HG03575 (cell line): ENCODE results near the gene INMT.

Source experiments
- ATAC-seq: cut with Tn5 transposase; IDR thresholded peaks from one replicate; pipeline ENCODE4 v1.9.1; 2021; ENCODE audit not compliant: unreplicated experiment, insufficient number of reproducible peaks, low FRiP score; ENCODE audit errors: extremely low read depth

INMT gene

DNA sequence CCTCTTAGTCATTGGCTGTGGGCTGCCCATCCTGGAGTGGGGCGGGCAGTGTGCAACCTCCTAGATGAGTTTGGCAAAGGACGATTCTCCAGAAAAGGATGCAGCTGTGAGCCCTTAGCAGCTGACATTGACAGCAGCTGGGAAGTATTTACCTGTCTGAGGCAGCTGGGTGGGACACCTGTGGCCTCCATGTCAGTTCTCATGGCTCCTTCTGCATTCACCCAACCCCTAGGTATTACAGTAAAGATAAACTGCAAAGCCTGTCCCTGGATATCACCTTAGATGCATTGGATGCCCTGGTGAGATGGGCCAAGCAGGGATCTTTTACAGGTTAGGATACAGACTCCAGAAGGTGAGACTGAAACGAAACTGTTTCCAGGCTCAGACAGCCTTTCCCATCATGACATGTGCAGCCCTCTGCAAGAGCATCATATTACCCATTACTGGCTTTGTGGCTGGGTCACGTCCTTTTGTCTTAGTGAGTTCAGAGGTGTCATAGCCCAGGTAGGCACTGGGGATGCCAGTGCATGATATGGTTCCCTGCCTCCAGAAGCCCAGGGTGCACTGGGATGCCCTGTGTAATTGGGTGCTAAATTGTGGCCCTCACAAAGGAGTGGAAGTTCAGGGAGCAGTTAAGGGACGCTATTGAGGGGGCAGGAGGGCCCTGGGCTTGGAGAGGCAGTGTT lies 48.2 kb downstream of the INMT start:
- no peak for ATAC-seq

DNA sequence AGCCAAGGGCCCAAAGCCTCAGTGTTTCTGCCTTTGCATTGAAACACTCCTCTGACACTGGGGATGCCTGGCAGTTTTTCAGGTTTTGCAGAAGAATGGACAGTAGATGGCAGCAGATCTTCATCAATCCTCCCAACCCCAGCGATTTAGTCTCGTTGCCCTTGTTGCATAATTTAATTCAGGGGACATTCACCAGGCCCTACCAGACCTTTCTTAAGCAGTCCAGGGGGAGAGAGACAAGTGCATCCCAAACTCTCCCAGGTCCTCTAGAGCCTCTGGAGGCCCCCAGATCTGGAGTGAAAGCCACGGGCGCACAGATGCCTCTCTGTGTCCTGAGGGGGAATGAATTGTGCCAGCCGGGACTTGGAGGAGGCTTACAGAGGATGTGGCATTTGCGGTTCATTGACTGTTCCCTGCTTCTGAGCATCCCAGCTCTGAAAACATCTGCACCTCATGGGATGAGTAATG lies 48.9 kb downstream of the INMT start:
- no peak for ATAC-seq

DNA sequence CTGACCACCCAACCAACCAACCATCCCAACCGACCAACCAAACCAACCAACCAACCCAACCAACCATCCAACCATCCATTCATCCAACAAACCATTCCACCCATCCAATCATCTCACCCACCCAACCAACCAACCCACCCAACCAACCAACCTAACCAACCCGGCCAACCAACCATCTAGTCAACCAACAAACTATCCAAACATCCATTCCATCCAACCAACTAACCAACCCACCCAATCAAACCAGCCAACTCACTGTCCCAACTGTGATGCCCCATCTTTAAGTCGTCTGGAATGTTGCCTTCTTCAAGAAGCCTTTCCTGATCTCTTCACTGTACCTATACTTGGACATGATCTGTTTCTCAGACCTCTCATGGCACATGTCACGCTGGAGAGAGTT lies 50.9 kb downstream of the INMT start:
- no peak for ATAC-seq

DNA sequence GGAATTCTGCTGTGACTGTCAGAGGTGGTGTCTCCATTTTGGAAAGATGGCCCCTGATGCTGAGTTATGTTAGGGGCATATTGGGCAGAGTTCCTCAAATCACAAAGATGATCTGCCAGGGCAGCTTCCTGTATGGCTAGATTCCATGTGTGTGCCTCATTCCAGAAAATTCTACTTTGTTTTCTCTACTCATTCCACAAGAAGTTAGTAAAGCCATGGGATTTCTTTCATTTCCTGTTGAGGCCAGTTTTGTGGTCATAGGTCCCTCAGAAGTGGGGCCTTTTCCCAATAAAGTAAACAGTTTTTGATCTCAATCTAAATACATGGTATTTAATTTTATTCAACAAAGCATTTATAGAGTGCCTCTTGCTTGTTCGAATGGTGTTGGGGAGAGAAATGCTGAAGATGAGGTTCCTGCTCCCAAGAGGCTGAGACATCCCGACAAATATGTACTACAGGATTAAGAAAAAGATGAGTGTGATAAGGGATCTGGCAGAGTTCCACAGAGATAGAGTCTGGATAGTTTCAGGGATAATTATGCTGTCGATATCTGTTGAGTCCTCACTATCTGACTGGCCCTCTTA lies 52.2 kb downstream of the INMT start:
- no peak for ATAC-seq

DNA sequence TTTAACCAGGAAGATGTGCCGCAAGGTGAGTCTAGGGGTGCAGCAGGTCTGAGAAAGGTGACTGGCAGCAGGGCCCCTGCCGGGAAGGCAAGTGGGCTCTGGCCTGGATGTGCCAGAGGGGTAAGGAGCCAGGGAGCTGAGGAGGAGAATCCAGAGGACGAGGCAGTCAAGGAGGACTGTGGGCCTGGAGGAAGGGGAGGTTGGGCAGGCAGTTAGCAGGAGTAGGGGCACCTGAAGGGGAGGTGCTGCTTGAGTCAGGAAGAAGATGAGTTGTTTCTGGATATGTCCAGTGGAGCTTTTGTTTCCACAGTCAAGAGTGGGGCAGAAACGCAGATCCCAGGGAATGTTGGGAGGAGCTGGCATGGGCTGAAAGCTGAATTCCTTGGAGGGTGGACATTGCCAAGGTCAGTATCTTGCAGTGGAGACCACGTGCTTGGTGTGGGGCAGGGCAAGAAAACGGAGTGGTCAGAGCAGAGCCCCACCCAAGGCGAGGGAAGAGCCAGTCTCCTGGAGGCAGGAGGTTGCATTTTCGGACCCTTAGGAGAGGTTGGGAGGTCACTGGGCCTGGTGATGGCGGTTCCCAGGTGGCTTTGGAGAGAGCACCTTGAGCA lies 53.3 kb downstream of the INMT start:
- no peak for ATAC-seq

DNA sequence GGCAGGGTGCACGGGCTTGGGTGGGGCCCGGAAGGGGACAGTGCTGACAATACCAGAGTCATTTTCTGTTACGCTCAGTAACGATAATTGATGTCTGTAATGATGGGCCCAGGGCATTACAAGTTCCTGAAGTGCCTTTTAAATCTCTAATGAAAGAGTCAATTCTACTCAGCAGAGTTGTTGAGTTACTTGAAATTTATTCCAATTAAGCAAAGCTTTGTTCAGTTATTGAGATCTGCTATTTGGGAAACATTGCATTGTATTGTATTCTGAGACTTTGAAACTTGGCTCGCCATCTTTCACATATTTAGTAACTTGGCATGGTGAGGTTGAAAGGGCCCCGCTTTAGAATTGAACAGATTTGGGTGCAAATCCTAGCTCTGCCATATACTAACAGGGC lies 54.0 kb downstream of the INMT start:
- ATAC-seq = no peak
